Stimulated activated CD8-positive, alpha-beta memory T cell treated with anti-CD3 and anti-CD28 coated beads, Interleukin-4, amount 100 ng/mL, for 24 hours (primary cell): ENCODE data around the gene FRMD4A.

Experiments used
- DNase-seq: peaks from one replicate; pipeline ENCODE4 v3.0.0-alpha.2; 2020; ENCODE audit warnings: low read depth

Gene FRMD4A

GRCh38 chr10:14330388-14331061 is at the start of gene FRMD4A:
Gene FRMD4A (minus strand): TSS chr10:14330924.
- DNase-seq = no peak

- no peak for DNase-seq
Measured at GRCh38 chr10:14379556-14380280, 49.0 kb upstream of the FRMD4A start.

- no peak for DNase-seq
Measured at GRCh38 chr10:14378387-14378960, 47.8 kb upstream of the FRMD4A start.

- DNase-seq = no peak
Measured at GRCh38 chr10:14377591-14378175, 47.0 kb upstream of the FRMD4A start.

GRCh38 chr10:14374745-14375445 is 44.2 kb upstream of the FRMD4A start:
- no peak for DNase-seq

- DNase-seq = no peak
Measured at GRCh38 chr10:14372606-14373005, 41.9 kb upstream of the FRMD4A start.

GRCh38 chr10:14371581-14371980 is 40.9 kb upstream of the FRMD4A start:
- no peak for DNase-seq

GRCh38 chr10:14370894-14371293 is 40.2 kb upstream of the FRMD4A start:
- no peak for DNase-seq

GRCh38 chr10:14369906-14370305 is 39.2 kb upstream of the FRMD4A start:
- no peak for DNase-seq

- DNase-seq = no peak
Measured at GRCh38 chr10:14366760-14367159, 36.0 kb upstream of the FRMD4A start.

- no peak for DNase-seq
Measured at GRCh38 chr10:14365266-14365665, 34.5 kb upstream of the FRMD4A start.

- no peak for DNase-seq
Measured at GRCh38 chr10:14362104-14362503, 31.4 kb upstream of the FRMD4A start.

GRCh38 chr10:14360961-14361360 is 30.2 kb upstream of the FRMD4A start:
- no peak for DNase-seq

GRCh38 chr10:14360515-14360914 is 29.8 kb upstream of the FRMD4A start:
- no peak for DNase-seq

- no peak for DNase-seq
Measured at GRCh38 chr10:14358886-14359573, 28.3 kb upstream of the FRMD4A start.

- DNase-seq = no peak
Measured at GRCh38 chr10:14356921-14357320, 26.2 kb upstream of the FRMD4A start.

GRCh38 chr10:14355750-14356149 is 25.0 kb upstream of the FRMD4A start:
- DNase-seq = no peak

- DNase-seq = no peak
Measured at GRCh38 chr10:14353291-14353913, 22.7 kb upstream of the FRMD4A start.

GRCh38 chr10:14350006-14350405 is 19.3 kb upstream of the FRMD4A start:
- no peak for DNase-seq

- no peak for DNase-seq
Measured at GRCh38 chr10:14349081-14349480, 18.4 kb upstream of the FRMD4A start.

GRCh38 chr10:14345262-14345661 is 14.5 kb upstream of the FRMD4A start:
- no peak for DNase-seq
